GM11168 (cell line): ENCODE data around the gene BCAS3.

ENCODE experiments used
- in situ Hi-C: fragments of 300-500 bp; cut with MboI; formaldehyde crosslinking; loops from one replicate; pipeline ENCODE4 v1.12.0; 2022; ENCODE audit warnings: low sequenced_read_pairs; ENCODE audit not compliant: unreplicated experiment

The BCAS3 gene

DNA sequence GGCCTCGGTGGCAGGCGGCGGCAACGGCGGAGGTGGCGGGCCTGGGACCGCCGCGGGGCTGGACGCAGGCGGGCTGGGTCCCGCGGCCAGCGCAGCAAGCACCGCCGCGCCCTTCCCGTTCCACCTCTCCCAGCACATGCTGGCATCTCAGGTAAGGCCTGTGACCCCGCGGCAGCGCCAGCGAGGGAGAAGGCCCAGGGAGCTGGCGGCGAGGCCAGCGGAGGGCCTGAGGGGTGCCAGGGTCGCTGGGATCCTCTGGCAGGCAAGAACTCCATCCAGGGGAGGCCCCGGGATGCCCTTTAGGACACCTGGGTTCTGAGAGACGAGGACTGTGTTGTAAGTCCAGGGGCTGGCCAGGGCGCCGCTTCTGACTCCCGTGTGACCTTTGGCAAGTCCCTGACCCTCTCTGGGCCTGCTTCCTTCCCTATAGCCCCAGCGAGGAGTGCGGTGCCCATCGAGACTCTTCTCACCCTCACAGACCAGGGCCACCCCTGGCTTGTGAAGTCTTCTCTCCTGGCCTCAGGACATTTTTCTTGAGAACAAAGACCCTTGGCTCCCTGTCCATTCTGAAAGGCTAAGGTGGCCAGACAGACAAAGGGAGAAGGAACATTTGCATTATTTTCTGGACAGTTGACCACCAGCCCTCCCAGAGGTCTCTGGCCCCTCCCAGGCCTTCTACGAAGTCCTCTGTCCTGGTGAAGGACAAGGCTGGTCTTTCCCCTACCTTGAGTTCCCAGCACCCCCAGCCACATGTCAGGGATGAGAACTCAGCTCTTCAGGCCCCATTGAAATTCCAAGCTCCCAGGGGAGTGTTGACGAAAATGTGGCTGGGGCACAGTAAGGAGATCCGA, 728.3 kb downstream of the BCAS3 start:
- in situ Hi-C loops = no loop called here

DNA sequence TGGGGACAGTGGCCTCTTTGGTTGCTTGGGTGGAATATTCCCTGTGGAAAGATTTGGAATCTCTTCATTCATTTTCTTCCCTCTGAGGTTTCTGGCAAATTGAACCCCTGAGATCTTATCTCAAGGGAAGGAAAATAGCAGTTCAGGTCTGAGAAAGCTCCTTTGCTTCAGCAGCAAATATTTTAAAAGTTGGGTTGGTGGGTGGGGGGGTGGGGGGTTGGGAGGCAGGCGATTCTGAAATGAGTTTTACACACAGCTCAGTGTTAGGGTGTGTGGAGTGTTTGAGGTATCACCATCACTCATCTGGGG, 728.8 kb downstream of the BCAS3 start:
- in situ Hi-C loops = no loop called here

DNA sequence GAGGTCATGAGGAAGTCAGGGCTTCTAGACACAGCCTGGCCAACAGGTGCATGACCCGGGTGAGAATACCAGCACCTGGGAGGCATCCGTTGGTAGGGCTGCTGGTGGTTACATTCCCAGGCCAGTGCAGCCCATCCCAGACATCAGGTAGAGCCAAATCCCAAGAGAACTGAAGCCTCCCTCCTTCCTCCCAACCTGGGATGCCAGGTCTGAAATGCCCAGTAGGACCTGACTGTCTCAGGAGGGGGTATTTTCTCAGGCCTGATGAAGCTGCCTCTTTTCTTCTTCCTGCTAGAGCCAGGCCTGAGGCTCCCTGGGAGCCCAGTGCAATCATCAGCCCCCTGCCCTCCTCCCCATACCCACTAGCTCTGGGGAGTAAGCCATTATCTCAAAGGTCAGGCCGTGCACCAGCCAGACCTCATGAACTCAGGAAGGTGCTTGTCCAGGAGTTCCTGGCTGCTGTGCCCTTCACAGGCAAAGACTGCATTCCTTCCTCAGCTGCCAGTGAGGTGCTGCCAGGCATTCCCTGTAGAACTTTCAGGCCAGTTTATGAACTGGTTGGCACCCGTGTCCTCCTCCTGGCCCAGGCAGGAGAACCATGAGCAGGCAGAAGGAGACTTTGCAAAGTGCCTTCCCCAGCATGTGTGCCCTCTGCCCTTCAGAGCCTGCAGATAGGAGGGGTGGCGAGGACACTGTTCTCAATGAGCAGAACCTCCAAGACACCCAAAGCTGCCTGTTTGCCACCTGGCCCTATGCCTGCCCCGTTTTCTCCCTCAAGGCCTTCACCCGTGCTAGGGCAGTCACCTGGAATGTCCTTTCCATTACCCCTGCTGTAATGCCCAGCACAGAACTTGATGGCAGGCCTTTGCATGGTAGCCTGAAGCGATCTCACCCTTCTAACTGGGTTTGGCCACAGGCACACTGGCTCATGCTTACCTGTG, 729.6 kb downstream of the BCAS3 start:
- in situ Hi-C loops = no loop called here

DNA sequence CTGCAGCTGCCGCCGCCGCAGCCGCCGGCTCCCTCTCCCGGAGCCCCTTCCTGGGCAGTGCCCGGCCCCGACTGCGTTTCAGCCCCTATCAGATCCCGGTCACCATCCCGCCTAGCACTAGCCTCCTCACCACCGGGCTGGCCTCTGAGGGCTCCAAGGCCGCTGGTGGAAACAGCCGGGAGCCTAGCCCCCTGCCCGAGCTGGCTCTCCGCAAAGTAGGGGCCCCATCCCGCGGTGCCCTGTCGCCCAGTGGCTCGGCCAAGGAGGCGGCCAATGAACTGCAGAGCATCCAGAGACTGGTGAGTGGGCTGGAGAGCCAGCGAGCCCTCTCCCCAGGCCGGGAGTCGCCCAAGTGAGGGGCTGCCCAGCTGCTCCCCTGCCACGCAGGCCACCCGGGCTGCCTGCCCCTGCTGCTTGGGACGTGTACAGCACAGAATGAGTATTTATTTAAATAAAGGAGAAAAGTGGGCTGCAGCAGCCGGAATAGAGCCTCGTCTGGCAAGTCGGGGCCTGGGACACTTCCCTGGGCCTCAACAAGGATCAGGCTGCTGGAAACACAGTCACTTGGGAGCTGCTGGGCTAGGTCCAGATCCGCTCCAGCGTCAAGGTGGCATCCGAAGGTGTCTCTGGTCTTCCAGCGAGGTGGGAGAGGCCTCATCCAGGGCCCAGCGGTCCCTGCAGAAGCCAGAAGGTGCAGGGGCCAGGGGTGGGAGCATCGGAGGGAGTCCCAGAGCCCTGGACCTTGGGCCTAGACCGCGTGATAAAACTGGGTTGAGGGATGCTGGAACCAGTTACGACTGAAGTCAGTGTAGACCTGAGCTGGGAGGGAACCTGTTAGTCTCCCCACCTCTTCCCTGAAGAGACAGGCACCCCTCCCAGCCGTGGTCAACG, 730.7 kb downstream of the BCAS3 start:
- in situ Hi-C loops = no loop called here

DNA sequence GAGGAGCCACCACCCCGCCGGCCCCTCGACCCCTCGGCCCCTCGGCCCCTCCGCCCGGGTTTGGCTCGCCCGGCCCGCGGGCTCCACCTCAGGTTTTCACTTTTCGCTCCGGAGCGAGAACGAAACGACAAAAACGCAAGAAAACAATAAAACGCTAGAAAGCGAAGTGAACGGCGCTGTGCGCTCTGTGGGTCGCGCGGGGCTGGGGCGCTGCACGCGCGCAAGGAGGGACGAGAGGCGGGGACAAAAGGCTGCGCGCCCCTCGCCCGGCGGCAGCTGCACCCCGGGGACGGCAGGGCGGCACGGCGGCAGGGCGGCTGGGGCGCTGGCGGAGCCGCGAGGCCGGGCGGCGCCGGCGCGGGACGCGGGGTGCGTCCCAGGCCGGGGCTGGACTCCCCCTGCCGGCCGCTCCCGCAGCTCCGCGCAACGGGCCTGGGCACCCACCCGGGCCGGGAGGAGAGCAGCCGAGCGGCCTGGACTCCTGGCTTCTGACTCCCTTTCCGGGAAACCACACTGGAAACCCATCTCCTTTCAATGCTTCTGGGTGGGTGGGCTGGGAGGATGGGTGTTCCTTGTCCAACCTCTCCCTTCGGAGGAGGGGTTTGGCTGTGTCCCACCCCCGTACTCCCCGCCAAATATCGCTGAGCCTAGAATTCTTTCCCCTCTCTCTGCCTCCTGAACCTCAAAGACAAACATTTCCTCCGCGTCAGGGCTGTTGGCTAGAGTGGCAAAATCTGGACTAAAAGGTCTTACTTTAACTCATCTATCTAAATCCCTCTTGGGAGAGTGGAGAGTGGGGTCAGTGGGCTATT, 731.9 kb downstream of the BCAS3 start:
- in situ Hi-C loops = loop anchor here (10.0 kb wide), 1 partner anchor 145 kb away; no protein-coding TSS in a partner anchor

DNA sequence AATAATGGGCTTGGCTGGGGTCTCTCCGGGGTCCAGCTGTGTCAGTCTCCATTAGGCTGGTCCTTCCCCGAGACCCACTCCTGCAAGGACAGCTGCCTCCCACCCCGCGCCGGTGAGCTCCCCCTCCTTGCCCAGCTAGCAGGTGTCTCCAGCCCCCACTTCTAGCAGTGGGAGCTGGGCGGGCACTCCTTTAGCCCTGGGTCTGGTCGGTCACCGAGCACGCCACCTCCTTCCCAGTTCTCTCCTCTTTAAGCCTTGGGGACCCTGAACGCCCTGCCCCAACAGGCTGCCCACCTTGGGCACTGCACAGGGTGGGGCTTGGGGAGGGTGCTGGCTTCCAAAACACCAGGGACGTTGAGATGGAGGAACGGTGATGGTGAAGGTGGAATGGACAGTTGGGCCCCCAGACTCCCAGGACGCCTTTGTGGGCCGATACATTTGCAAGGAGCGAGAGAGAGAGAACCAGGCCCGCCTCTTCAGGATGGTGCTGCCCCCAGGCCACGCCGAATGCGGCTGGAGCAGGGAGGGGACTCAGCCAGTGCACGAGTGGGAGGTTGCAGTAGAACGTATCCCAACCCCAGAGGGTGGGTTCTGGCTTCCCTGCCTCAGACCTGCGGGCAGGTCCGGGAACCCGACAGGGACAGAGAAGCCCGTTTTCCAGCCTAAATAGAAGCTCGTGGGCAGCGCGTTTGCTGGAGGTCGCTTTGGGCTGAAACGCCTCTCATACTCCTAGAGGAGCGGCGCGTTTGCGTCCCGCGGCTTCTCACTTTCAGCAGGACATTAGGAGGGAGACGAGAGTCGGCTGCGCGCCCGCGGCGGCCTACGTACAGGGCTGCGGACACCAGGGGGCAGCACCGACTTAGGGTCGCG, 732.7 kb downstream of the BCAS3 start:
- in situ Hi-C loops = loop anchor here (10.0 kb wide), 1 partner anchor 144 kb away; no protein-coding TSS in a partner anchor

DNA sequence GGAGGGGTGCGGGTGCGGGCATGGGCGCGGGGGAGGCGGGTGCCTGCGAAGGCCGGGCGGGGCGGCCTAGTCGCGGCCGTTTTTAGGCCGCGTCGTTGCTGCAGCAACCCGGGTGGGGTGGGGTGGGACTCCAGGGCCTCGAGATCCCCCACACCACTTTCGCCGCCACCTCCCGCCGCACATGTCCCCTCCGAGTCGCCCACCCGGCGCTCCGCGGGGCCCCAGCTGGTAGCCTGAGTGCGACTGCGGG, 733.3 kb downstream of the BCAS3 start:
- in situ Hi-C loops = loop anchor here (10.0 kb wide), 1 partner anchor 144 kb away; no protein-coding TSS in a partner anchor

DNA sequence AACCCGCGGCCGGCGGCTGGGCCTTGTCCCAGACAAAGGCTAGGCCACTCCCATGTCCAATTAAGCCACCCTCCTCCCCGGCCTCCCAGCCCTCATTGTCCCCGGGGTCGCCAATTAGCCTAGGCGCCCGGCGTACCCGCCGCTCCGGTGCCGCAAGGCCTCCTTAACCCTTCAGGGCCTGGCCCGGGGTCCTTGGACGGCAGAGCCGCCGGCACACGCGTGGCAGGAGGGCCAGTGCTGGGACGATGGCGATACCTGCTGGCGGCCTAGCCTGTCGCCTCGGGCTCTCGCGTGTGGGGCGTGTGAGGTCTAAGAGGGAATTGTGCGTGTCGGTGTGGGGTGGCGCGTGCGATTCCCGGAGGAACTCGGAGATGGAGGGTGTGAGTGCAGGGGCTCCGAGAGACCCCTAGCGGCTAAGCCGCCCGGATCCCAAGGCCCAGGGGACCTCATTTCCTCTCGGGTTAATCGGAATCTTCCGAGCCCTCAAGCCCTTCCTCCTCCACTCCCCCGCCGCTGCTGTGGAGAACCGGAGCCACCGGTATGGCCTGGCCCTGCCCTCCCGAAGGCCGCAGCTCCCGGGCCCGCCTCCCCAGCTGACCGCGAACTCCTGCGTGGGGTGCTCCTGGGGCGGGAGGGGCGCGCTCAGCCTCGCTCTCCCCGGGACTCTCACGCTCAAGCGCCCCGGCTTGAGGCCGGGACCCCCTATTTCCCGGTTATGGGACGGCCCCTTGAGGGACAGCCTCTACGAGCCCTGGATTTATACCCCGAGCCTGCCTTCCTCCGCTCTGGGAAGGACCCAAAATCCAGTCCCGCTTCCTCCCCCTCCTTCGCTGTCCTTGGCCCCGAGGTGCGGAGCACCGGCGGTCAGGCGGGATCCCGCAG, 733.9 kb downstream of the BCAS3 start:
- in situ Hi-C loops = loop anchor here (10.0 kb wide), 1 partner anchor 143 kb away; no protein-coding TSS in a partner anchor

DNA sequence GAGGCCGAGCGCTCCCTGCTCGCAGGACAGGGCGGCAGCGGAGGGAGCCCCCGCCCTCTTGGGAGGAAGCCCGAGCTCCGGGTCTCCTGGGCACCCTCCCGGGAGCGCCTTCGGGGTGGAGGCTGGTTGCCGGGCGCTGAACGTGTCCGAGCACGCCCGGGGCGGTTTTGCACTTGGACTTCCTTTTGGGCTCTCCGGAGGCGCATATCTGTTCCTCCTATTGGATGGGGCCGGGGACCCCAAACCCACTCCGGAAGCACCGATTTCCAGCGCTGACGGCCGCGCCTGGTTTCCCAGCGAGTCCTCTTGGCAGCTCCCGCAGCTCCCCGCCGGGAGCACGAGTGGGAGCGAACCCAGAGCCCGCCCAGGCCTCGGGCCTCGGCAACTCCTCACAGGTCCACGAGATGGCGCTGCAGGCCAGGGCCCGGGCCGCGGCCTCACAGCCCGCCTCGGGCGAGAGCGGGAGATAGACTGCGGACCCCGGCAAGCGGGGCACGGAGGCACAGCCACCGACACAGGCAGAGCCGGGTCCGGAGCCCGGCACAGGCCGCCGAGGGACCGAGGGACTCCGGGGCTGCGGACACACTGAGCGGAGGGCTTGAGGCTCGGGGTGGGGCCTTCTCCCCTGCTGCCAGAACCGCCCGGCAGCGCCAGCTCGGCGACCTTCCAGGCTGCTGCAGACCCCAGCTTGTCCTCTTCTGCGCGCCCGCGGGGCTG, 734.6 kb downstream of the BCAS3 start:
- in situ Hi-C loops = loop anchor here (10.0 kb wide), 1 partner anchor 142 kb away; no protein-coding TSS in a partner anchor

DNA sequence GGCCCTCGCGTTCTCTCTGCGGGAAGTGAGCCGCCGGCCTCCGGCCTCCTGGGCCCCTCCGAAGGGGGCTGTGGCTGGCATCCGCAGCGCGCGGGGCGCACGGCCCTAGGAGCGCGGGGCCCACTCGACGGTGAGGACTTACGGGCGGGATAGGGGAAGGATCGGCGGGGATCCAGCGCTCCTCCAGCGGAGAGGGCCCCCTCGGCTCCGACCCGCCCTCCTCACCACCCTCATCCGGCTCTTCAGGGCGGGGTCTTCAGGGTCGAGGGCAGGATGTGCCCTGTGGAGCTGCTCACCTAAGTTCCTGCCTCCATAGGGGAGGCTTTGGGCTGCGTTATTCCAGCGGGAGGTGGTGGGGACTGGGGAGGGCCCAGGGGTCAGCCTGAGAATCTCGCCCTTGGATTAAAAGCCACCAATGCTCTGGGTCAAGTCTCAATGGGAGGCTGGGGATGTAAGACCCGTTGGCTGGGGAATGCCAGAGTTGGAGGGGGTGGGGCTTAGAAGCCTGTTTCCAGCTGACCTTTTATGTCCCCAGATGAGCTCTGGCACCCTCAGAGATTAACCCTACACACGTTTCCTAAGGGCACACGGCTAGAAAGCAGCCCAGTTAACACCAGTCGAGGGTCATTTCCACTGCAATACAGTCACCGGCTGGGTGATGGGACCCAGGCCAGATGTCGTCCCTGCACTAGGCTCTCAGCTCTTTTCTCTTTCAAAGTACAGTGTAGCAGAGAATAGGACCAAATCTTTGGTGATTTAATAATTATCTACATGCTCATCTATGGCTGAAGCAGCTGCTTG, 735.4 kb downstream of the BCAS3 start:
- in situ Hi-C loops = loop anchor here (10.0 kb wide), 1 partner anchor 142 kb away; no protein-coding TSS in a partner anchor

DNA sequence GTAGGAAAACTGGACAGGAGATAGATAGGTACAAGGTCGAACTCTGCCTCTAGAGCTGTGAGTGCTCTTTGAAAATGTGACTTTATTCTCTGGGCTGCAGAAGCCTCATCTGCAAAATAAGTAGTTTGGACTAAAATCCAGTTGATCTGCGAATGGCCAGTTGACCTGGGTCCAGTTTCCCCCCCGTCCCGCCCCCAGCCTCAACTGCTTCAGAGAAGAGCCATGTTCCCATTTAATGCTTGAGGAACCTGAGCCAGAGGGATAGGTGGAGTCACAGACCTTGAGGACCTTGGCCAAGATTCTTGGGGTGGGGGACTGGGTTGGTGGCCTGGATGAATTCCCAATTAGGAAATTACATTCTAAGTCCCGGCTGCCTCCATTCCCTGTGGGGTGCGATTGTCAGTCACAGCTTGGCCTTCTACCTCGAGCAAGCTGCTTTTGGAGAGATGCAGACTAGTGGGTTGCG, 736.0 kb downstream of the BCAS3 start:
- in situ Hi-C loops = loop anchor here (10.0 kb wide), 1 partner anchor 141 kb away; no protein-coding TSS in a partner anchor

DNA sequence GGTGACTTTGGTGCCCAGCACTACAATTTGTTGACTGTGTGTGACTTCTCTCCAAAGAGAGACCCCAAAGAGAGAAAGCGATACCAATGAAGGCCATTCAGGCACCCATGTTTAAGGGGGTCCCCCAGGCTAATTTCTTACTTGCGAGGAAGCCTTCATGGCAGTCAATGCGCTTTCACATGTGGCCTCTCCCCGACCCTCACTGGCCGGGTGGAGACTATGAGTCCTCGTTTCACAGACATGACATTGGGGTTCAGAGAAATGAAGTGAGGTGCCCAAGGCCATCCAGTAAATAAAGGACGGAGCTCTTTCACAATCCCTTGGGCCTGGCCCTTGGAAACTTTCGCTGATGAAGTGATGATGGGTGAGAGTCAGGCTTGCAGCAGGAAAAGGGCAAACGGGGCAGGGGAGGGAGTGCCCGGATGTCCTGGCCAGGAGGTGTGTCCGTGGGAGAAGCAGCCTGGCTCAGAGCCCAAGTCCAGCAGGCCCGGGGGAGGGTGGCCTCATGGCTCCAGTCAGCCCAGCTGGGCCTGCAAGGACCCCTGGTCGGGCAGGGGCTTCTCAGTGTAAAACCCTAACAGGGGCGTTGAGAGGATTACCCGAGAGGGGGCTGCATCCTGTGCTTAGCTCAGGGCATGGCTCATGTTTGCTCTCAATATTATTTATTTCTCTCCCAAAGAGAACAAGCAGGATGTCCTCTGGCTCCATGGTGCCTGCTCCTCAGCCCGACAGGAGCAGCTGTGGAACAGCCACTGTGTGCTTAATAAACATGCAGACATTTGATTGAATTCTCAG, 736.7 kb downstream of the BCAS3 start:
- in situ Hi-C loops = loop anchor here (10.0 kb wide), 1 partner anchor 140 kb away; no protein-coding TSS in a partner anchor

DNA sequence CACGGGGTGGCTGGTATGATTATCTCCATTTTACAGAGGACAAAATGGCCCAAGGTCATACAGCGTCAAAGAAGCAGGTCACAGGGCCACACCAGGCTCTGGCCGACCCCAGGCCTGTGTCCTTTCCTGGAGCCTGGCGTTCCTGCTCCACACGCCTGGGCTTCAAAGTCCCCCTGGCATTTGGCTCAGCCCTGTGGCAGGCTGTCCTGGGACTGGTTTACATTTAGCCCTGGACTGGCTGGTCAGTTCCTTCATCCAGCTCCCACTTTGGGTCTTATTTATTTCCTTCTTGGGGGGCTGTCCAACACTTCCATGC, 737.2 kb downstream of the BCAS3 start:
- in situ Hi-C loops = loop anchor here (10.0 kb wide), 1 partner anchor 140 kb away; no protein-coding TSS in a partner anchor

DNA sequence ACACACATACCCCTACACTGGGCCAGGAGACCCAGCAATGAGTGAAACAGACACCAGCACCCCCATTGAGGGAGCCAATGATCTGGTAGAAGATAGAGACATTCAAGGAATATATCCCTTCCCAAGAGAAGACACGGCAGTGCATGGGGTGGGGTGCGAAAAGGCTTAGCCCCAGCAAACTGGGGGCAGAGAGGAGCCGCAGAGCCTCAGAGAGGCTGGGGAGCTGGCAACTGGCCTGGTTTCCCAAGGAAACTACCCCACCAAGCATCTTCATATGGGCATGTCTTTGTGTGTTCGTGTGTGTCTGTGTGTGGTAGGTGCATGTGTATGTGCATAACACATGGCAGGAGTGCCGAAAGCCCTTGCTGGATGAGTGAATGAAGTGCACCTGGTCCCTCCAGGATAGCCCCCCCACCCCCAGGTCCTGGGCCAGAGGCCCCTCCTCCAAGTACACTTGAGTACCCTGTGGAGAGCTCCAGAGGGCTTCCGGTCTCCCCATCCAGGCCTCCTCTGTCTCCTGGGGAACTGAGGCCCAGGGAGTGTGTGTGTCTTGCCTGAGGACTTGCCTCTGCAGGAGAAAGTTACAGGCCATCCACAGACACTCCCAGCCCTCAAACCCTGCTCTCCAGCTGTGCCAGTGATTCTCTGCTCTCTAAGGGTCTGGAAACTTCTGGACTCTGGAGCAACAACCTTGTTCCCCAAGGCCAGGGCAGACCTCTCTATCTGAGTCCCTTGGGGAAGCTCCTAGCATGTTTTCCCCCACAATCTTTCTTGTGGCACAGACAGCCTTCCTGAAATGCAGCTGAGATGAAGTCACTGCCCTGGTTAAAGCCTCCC, 737.9 kb downstream of the BCAS3 start:
- in situ Hi-C loops = loop anchor here (10.0 kb wide), 1 partner anchor 139 kb away; no protein-coding TSS in a partner anchor
